ENCODE data around the gene CERS2.

DNA sequence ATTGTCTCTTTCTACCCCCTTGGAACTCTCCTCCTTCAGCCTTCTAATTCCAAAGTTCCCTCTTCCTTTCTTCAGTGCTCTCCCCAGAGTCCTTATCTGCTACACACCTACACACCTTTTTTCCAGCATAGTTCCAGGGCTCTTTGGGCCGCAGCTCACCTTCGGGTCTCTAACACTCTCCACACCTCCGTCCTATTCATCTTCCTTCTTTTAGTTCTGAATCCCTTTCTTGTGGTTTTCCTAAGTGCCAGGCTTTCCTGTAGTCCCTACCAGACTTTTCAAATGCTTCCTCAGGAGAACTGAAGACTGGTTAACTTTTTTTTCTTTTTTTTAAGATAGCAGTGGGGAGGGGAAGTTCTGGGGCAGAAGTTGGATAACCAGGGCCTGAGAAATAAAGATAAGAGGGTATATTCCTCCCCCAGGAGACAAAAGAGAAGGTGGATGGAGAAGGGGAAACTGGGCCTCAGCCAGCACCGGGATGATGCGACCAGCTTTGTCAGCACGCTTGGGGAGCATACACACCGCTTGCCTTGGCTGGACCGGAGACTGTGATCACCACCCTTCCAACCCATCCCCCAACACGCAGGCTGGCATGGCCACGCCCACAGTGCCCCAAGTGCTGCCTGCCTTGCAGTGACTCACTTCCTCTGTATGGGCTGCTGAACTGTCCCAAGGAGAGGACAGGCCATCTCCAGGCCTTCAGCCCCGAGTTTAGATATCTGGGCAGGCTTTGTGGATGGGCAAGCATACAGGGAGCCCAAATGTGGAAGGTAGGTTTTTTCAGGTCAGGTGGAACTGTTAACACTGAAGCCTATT is 2.5 kb upstream of the CERS2 start:
- no peak for TF ChIP-seq SREBF2 (IDR thresholded peaks at IDR 0.05; ENCODE audit: low read length)
- no peak for TF ChIP-seq NFIC (IDR thresholded peaks at IDR 0.05; ENCODE audit: low read depth, low read length)
- TF ChIP-seq ZNF274 (IDR thresholded peaks at IDR 0.05; ENCODE audit: insufficient read depth, insufficient read length): no peak
- TF ChIP-seq CBX5 (IDR thresholded peaks at IDR 0.05; ENCODE audit: low read depth): no peak
- TF ChIP-seq MYC (IDR thresholded peaks at IDR 0.05; ENCODE audit: insufficient read depth, insufficient read length, insufficient replicate concordance, low read length, severe bottlenecking): no peak
- TF ChIP-seq, protein P1, sequence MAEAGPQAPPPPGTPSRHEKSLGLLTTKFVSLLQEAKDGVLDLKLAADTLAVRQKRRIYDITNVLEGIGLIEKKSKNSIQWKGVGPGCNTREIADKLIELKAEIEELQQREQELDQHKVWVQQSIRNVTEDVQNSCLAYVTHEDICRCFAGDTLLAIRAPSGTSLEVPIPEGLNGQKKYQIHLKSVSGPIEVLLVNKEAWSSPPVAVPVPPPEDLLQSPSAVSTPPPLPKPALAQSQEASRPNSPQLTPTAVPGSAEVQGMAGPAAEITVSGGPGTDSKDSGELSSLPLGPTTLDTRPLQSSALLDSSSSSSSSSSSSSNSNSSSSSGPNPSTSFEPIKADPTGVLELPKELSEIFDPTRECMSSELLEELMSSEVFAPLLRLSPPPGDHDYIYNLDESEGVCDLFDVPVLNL (IDR thresholded peaks at IDR 0.05; ENCODE audit: low read depth, low read length): no peak
- TF ChIP-seq, protein P2, sequence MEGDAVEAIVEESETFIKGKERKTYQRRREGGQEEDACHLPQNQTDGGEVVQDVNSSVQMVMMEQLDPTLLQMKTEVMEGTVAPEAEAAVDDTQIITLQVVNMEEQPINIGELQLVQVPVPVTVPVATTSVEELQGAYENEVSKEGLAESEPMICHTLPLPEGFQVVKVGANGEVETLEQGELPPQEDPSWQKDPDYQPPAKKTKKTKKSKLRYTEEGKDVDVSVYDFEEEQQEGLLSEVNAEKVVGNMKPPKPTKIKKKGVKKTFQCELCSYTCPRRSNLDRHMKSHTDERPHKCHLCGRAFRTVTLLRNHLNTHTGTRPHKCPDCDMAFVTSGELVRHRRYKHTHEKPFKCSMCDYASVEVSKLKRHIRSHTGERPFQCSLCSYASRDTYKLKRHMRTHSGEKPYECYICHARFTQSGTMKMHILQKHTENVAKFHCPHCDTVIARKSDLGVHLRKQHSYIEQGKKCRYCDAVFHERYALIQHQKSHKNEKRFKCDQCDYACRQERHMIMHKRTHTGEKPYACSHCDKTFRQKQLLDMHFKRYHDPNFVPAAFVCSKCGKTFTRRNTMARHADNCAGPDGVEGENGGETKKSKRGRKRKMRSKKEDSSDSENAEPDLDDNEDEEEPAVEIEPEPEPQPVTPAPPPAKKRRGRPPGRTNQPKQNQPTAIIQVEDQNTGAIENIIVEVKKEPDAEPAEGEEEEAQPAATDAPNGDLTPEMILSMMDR (IDR thresholded peaks at IDR 0.05 in 2 of 3, conservative IDR thresholded peaks at IDR 0.05 in 1 of 3; ENCODE audit: control insufficient read depth in 2 of 3, extremely low read depth in 1 of 3, insufficient read depth in 1 of 3, low read depth in 3 of 3, low read length in 3 of 3): no peak
- TF ChIP-seq, protein P3, sequence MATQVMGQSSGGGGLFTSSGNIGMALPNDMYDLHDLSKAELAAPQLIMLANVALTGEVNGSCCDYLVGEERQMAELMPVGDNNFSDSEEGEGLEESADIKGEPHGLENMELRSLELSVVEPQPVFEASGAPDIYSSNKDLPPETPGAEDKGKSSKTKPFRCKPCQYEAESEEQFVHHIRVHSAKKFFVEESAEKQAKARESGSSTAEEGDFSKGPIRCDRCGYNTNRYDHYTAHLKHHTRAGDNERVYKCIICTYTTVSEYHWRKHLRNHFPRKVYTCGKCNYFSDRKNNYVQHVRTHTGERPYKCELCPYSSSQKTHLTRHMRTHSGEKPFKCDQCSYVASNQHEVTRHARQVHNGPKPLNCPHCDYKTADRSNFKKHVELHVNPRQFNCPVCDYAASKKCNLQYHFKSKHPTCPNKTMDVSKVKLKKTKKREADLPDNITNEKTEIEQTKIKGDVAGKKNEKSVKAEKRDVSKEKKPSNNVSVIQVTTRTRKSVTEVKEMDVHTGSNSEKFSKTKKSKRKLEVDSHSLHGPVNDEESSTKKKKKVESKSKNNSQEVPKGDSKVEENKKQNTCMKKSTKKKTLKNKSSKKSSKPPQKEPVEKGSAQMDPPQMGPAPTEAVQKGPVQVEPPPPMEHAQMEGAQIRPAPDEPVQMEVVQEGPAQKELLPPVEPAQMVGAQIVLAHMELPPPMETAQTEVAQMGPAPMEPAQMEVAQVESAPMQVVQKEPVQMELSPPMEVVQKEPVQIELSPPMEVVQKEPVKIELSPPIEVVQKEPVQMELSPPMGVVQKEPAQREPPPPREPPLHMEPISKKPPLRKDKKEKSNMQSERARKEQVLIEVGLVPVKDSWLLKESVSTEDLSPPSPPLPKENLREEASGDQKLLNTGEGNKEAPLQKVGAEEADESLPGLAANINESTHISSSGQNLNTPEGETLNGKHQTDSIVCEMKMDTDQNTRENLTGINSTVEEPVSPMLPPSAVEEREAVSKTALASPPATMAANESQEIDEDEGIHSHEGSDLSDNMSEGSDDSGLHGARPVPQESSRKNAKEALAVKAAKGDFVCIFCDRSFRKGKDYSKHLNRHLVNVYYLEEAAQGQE (IDR thresholded peaks at IDR 0.05; ENCODE audit: low read depth, low read length): no peak
- no peak for TF ChIP-seq POLR2AphosphoS5 (IDR thresholded peaks at IDR 0.05; ENCODE audit: low read length)
- TF ChIP-seq, protein P4, sequence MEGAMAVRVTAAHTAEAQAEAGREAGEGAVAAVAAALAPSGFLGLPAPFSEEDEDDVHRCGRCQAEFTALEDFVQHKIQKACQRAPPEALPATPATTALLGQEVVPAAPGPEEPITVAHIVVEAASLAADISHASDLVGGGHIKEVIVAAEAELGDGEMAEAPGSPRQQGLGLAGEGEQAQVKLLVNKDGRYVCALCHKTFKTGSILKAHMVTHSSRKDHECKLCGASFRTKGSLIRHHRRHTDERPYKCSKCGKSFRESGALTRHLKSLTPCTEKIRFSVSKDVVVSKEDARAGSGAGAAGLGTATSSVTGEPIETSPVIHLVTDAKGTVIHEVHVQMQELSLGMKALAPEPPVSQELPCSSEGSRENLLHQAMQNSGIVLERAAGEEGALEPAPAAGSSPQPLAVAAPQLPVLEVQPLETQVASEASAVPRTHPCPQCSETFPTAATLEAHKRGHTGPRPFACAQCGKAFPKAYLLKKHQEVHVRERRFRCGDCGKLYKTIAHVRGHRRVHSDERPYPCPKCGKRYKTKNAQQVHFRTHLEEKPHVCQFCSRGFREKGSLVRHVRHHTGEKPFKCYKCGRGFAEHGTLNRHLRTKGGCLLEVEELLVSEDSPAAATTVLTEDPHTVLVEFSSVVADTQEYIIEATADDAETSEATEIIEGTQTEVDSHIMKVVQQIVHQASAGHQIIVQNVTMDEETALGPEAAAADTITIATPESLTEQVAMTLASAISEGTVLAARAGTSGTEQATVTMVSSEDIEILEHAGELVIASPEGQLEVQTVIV (IDR thresholded peaks at IDR 0.05; ENCODE audit: borderline replicate concordance, partially characterized antibody): no peak
- no peak for TF ChIP-seq SREBF1 (IDR thresholded peaks at IDR 0.05; ENCODE audit: low read length)
- no peak for TF ChIP-seq EZH2 (IDR thresholded peaks at IDR 0.05; ENCODE audit: borderline replicate concordance, control insufficient read depth, low read depth, low read length)

Measured in GM12878 (cell line).